Loucy (cell line): ENCODE measurements around the gene ASB1.
"Not testable (repeated sequence)": the region's sequence is repeated elsewhere in the genome, so short reads cannot be mapped to it uniquely, and the experiment has no call there.

Source experiments
- H2AFZ ChIP-seq: fragments of 200-600 bp; sonication (generic); 2 replicates; pipeline ENCODE4 v1.6.0; 2016; ENCODE audit warnings: antibody characterized with exemption, mild to moderate bottlenecking, low read length, moderate library complexity
- H3F3A ChIP-seq: fragments of 200-600 bp; 2 replicates; pipeline ENCODE4 v1.6.0; 2016; ENCODE audit warnings: antibody characterized with exemption, low read depth, mild to moderate bottlenecking
- H3K27me3 ChIP-seq: fragments of 200-600 bp; sonication (generic); 2 replicates; pipeline ENCODE4 v1.6.1; 2014; ENCODE audit warnings: low read length, mild to moderate bottlenecking; ENCODE audit not compliant: insufficient read depth, poor library complexity, severe bottlenecking
- H3K36me3 ChIP-seq: fragments of 200-600 bp; sonication (generic); 2 replicates; pipeline ENCODE4 v1.6.1; 2016; ENCODE audit warnings: low read length; ENCODE audit not compliant: insufficient read depth
- H3K4me1 ChIP-seq: fragments of 200-600 bp; sonication (generic); 2 replicates; pipeline ENCODE4 v1.5.1; 2014; ENCODE audit warnings: low read length, mild to moderate bottlenecking; ENCODE audit not compliant: insufficient read depth, poor library complexity, severe bottlenecking
- H3K4me2 ChIP-seq: fragments of 200-600 bp; sonication (generic); 2 replicates; pipeline ENCODE4 v1.6.0; 2014; ENCODE audit warnings: antibody characterized with exemption, low read length, low read depth, mild to moderate bottlenecking; ENCODE audit not compliant: poor library complexity, severe bottlenecking
- H3K4me3 ChIP-seq: fragments of 200-600 bp; sonication (generic); 2 replicates; pipeline ENCODE4 v1.5.1; 2014; ENCODE audit warnings: low read length, mild to moderate bottlenecking, mixed read lengths; ENCODE audit not compliant: poor library complexity, severe bottlenecking
- H3K79me2 ChIP-seq: fragments of 200-600 bp; sonication (generic); 2 replicates; pipeline ENCODE4 v1.6.1; 2014; ENCODE audit warnings: low read length; ENCODE audit not compliant: insufficient read depth
- H3K9ac ChIP-seq: fragments of 200-600 bp; sonication (generic); 2 replicates; pipeline ENCODE4 v1.6.0; 2014; ENCODE audit warnings: mild to moderate bottlenecking, low read depth, low read length, moderate library complexity; ENCODE audit not compliant: poor library complexity, severe bottlenecking
- H3K9me2 ChIP-seq: fragments of 200-600 bp; sonication (generic); replicated peaks from 2 replicates; pipeline ENCODE4 v1.6.1; 2016; ENCODE audit warnings: low read depth, low read length, mixed read lengths
- H3K9me3 ChIP-seq: fragments of 200-600 bp; sonication (generic); 2 replicates; pipeline ENCODE4 v1.6.1; 2014; ENCODE audit warnings: mild to moderate bottlenecking, antibody characterized with exemption, low read length, low read depth; ENCODE audit not compliant: insufficient read depth
- H4K20me1 ChIP-seq: fragments of 200-600 bp; sonication (generic); 2 replicates; pipeline ENCODE4 v1.6.0; 2014; ENCODE audit warnings: antibody characterized with exemption, low read length, mild to moderate bottlenecking; ENCODE audit not compliant: insufficient read depth, poor library complexity, severe bottlenecking
- CTCF ChIP-seq: fragments of 200-600 bp; sonication (generic); conservative IDR thresholded peaks from 2 replicates; pipeline ENCODE4 v1.5.1; 2014; ENCODE audit warnings: mild to moderate bottlenecking, antibody characterized with exemption, low read length
- EZH2phosphoT487 ChIP-seq: fragments of 200-600 bp; IDR thresholded peaks from 2 replicates; pipeline ENCODE4 v1.6.1; 2018; ENCODE audit warnings: antibody characterized with exemption, mild to moderate bottlenecking, moderate library complexity, borderline replicate concordance

Gene ASB1

GRCh38 chr2:238403632-238404405 is 22.9 kb upstream of the ASB1 start:
- Histone ChIP-seq H3K27me3 (no peaks in the 10 kb centered on the region), H3K79me2 (no peaks in the 10 kb centered on the region), H3K9me2 (no peaks in the 10 kb centered on the region), H3K4me1 (peaks cover 26% of the 10 kb centered on the region), H3K4me2 (no peak overlapping the region), H3K4me3 (no peak overlapping the region), H3F3A (0 out of 2 replicates have a peak, but pooled peaks cover under 1% of the 10 kb centered on the region), H3K9me3 (no peaks in the 10 kb centered on the region), H3K36me3 (no peaks in the 10 kb centered on the region), H2AFZ (no peak overlapping the region), H3K9ac (no peak overlapping the region), H4K20me1 (no peaks in the 10 kb centered on the region)
- TF ChIP-seq EZH2phosphoT487 (no peak), CTCF (no peak)

GRCh38 chr2:238404406-238405216 is 22.1 kb upstream of the ASB1 start:
- Histone ChIP-seq H2AFZ (no peak overlapping the region), H3K4me2 (no peak overlapping the region), H3K79me2 (no peaks in the 10 kb centered on the region), H3K36me3 (no peaks in the 10 kb centered on the region), H3K4me3 (no peak overlapping the region), H3K9me2 (no peaks in the 10 kb centered on the region), H4K20me1 (no peaks in the 10 kb centered on the region), H3K27me3 (no peaks in the 10 kb centered on the region), H3F3A (no peaks in the 10 kb centered on the region), H3K4me1 (peaks cover 26% of the 10 kb centered on the region), H3K9ac (peak overlapping the region; percentile 25), H3K9me3 (no peaks in the 10 kb centered on the region)
- TF ChIP-seq CTCF (no peak), EZH2phosphoT487 (no peak)

- H3K9me3 ChIP-seq, H3K27me3 ChIP-seq, H3K36me3 ChIP-seq, H3F3A ChIP-seq, H4K20me1 ChIP-seq, H3K9me2 ChIP-seq, H3K4me2 ChIP-seq, H3K4me3 ChIP-seq, H2AFZ ChIP-seq, H3K79me2 ChIP-seq: not testable (repeated sequence)
- Histone ChIP-seq H3K9ac (peak overlapping the region; percentile 25), H3K4me1 (peaks cover 26% of the 10 kb centered on the region)
Observed at GRCh38 chr2:238405217-238405555, 21.5 kb upstream of the ASB1 start.
